ENCODE results near the gene AKAP13. TPM values are rescaled to one million over a fixed set of nuclear protein-coding genes. Genes with fewer than 3 reads are reported as not detected.
A peak's percentile ranks its signal among the peaks of the same experiment; 100 is the strongest.

AKAP13 gene
- total RNA-seq, 2 donors from 2014 or later = 87.3 to 106 TPM

GRCh38 chr15:85495096-85495495, 114.7 kb downstream of the AKAP13 start:
- Histone ChIP-seq H3K9ac (ENCODE audit: low read depth in 2 of 2, low read length in 2 of 2) (no peak overlapping the region), H3K27me3 (no peaks in the 10 kb centered on the region), H3K9me3 (no peaks in the 10 kb centered on the region), H3K4me1 (no peaks in the 10 kb centered on the region), H3K4me3 (no peak overlapping the region), H3K36me3 (no peaks in the 10 kb centered on the region), H3K27ac (peak overlapping the region; percentile 82)
- DNase-seq = no peak
- intact Hi-C loops (cut with DNase I) = loop anchor here (10.0 kb wide), 1 partner anchor 230 kb away; no protein-coding TSS in a partner anchor
- no peak for TF ChIP-seq CTCF (IDR thresholded peaks at IDR 0.05)

GRCh38 chr15:85495544-85495943, 115.1 kb downstream of the AKAP13 start:
- Histone ChIP-seq H3K4me1 (no peaks in the 10 kb centered on the region), H3K27me3 (no peaks in the 10 kb centered on the region), H3K9me3 (no peaks in the 10 kb centered on the region), H3K36me3 (no peaks in the 10 kb centered on the region), H3K9ac (ENCODE audit: low read depth in 2 of 2, low read length in 2 of 2) (no peak overlapping the region), H3K27ac (no peak overlapping the region), H3K4me3 (no peak overlapping the region)
- no peak for DNase-seq
- intact Hi-C loops (cut with DNase I) = loop anchor here (10.0 kb wide), 1 partner anchor 229 kb away; no protein-coding TSS in a partner anchor
- no peak for TF ChIP-seq CTCF (IDR thresholded peaks at IDR 0.05)

GRCh38 chr15:85496151-85496550, 115.7 kb downstream of the AKAP13 start:
- Histone ChIP-seq H3K9me3 (no peaks in the 10 kb centered on the region), H3K4me3 (no peak overlapping the region), H3K9ac (ENCODE audit: low read depth in 2 of 2, low read length in 2 of 2) (no peak overlapping the region), H3K27ac (no peak overlapping the region), H3K4me1 (no peaks in the 10 kb centered on the region), H3K36me3 (no peaks in the 10 kb centered on the region), H3K27me3 (no peaks in the 10 kb centered on the region)
- no peak for DNase-seq
- TF ChIP-seq CTCF (IDR thresholded peaks at IDR 0.05) = no peak
- intact Hi-C loops (cut with DNase I) = loop anchor here (10.0 kb wide), 1 partner anchor 229 kb away; no protein-coding TSS in a partner anchor

GRCh38 chr15:85496551-85497171, 116.3 kb downstream of the AKAP13 start:
- no peaks in the 10 kb centered on the region for H3K36me3 ChIP-seq
- no peaks in the 10 kb centered on the region for H3K9me3 ChIP-seq
- no peak for DNase-seq
- no peaks in the 10 kb centered on the region for H3K27me3 ChIP-seq
- intact Hi-C loops (cut with DNase I) = loop anchor here (10.0 kb wide), 1 partner anchor 228 kb away; no protein-coding TSS in a partner anchor
- TF ChIP-seq CTCF (IDR thresholded peaks at IDR 0.05) = no peak
- H3K4me1 ChIP-seq = no peaks in the 10 kb centered on the region
- no peak overlapping the region for H3K4me3 ChIP-seq
- H3K27ac ChIP-seq = no peak overlapping the region
- H3K9ac ChIP-seq (ENCODE audit: low read depth in 2 of 2, low read length in 2 of 2) = no peak overlapping the region

GRCh38 chr15:85497172-85497569, 116.8 kb downstream of the AKAP13 start:
- Histone ChIP-seq H3K27me3 (no peaks in the 10 kb centered on the region), H3K27ac (no peak overlapping the region), H3K9me3 (no peaks in the 10 kb centered on the region), H3K4me1 (no peaks in the 10 kb centered on the region), H3K9ac (ENCODE audit: low read depth in 2 of 2, low read length in 2 of 2) (no peak overlapping the region), H3K36me3 (no peaks in the 10 kb centered on the region), H3K4me3 (no peak overlapping the region)
- no peak for TF ChIP-seq CTCF (IDR thresholded peaks at IDR 0.05)
- intact Hi-C loops (cut with DNase I) = loop anchor here (10.0 kb wide), 1 partner anchor 228 kb away; no protein-coding TSS in a partner anchor
- DNase-seq = no peak
